B cell (primary cell): ENCODE results near the gene ANP32A. TPM values are rescaled to one million over a fixed set of nuclear protein-coding genes. Genes with fewer than 3 reads are reported as not detected.

Experiments used
- ATAC-seq: fragments of 200-7000 bp; cut with Tn5 transposase; one replicate; pipeline ENCODE4 v1.10.0; 2021; ENCODE audit warnings: low read depth, mild to moderate bottlenecking, moderate number of reproducible peaks, moderate library complexity
- CTCF ChIA-PET: fragments of 350-600 bp; sonication (Branson Sonifier 250); formaldehyde crosslinking; loops from one replicate; lab custom pipeline; 2021; ENCODE audit warnings: antibody characterized with exemption, inconsistent platforms; lab: Charles Lee
- POLR2A ChIA-PET: fragments of 350-600 bp; sonication (Branson Sonifier 250); formaldehyde crosslinking; loops from one replicate; lab custom pipeline; 2021; ENCODE audit warnings: antibody characterized with exemption; lab: Charles Lee
- DNase-seq: peaks from one replicate; pipeline ENCODE4 v3.0.0; 2013
- H2AFZ ChIP-seq: 2 replicates; pipeline ENCODE4 v1.6.1; 2012; ENCODE audit warnings: mild to moderate bottlenecking, low read depth, low read length; ENCODE audit not compliant: insufficient read depth, poor library complexity, severe bottlenecking
- H3K27ac ChIP-seq, 2 donors: 1 replicate in 1 of 2; 2 replicates in 1 of 2; pipeline ENCODE4 v1.5.1; 2012 to 2013; ENCODE audit warnings: low read length in 2 of 2, mild to moderate bottlenecking in 2 of 2, moderate library complexity in 1 of 2
- H3K27me3 ChIP-seq, 4 experiments: fragments of 200-600 bp in 1 of 4; sonication (generic) in 1 of 4; replicated peaks in 1 of 4; 1 replicate in 2 of 4; 2 replicates in 2 of 4; pipeline versions ENCODE4 v1.6.1 to v1.7.0; 2013 to 2016; ENCODE audit warnings: low read length in 3 of 4, mild to moderate bottlenecking in 2 of 4, mixed read lengths in 1 of 4, moderate library complexity in 1 of 4; ENCODE audit not compliant: insufficient read depth in 4 of 4, control insufficient read depth in 3 of 4; ENCODE audit errors: control extremely low read depth in 1 of 4
- H3K36me3 ChIP-seq, 2 experiments: replicated peaks in 1 of 2; 1 replicate in 1 of 2; 2 replicates in 1 of 2; pipeline versions ENCODE4 v1.6.1 to v1.7.1; 2013; ENCODE audit warnings: low read length in 1 of 2; ENCODE audit not compliant: insufficient read depth in 2 of 2, control insufficient read depth in 1 of 2; ENCODE audit errors: control extremely low read depth in 1 of 2, extremely low read depth in 1 of 2
- H3K4me1 ChIP-seq, 2 donors: fragments of 200-600 bp in 1 of 2; sonication (generic) in 1 of 2; 1 replicate in 1 of 2; 2 replicates in 1 of 2; pipeline versions ENCODE4 v1.5.1 to v1.6.1; 2013 to 2017; ENCODE audit warnings: low read length in 2 of 2; ENCODE audit not compliant: control insufficient read depth in 2 of 2, insufficient read depth in 2 of 2
- H3K4me2 ChIP-seq: replicated peaks from 2 replicates; pipeline ENCODE3; 2012; ENCODE audit warnings: mild to moderate bottlenecking, low read depth, low read length; ENCODE audit not compliant: poor library complexity, severe bottlenecking
- H3K4me3 ChIP-seq, 5 experiments: fragments of 200-600 bp in 1 of 5; sonication (generic) in 1 of 5; 1 replicate in 3 of 5; 2 replicates in 2 of 5; pipeline versions ENCODE4 v1.5.1 to v1.7.0; 2011 to 2016; ENCODE audit warnings: low read length in 4 of 5, mild to moderate bottlenecking in 4 of 5, low read depth in 2 of 5, control low read depth in 1 of 5, moderate library complexity in 1 of 5; ENCODE audit not compliant: insufficient read depth in 1 of 5; ENCODE audit errors: control extremely low read depth in 1 of 5, extremely low read depth in 1 of 5
- H3K79me2 ChIP-seq: fragments of 200-600 bp; sonication (generic); one replicate; pipeline ENCODE4 v1.6.0; 2016; ENCODE audit warnings: low read length; ENCODE audit not compliant: control insufficient read depth, insufficient read depth
- H3K9ac ChIP-seq: fragments of 200-600 bp; sonication (generic); 2 replicates; pipeline ENCODE4 v1.6.1; 2017; ENCODE audit warnings: mild to moderate bottlenecking, low read length, moderate library complexity
- H3K9me3 ChIP-seq, 3 donors: one replicate each; pipeline versions ENCODE4 v1.6.1 to v1.7.1; 2013; ENCODE audit warnings: low read length in 2 of 3; ENCODE audit not compliant: control insufficient read depth in 2 of 3, insufficient read depth in 1 of 3; ENCODE audit errors: control extremely low read depth in 1 of 3
- H4K20me1 ChIP-seq: 2 replicates; pipeline ENCODE4 v1.6.0; 2012; ENCODE audit warnings: mild to moderate bottlenecking, low read length; ENCODE audit not compliant: insufficient read depth, control insufficient read depth, poor library complexity, severe bottlenecking
- H3K27ac Mint-ChIP-seq: one replicate; pipeline ENCODE4 v1.8.0; 2021; ENCODE audit warnings: mixed read lengths
- H3K27me3 Mint-ChIP-seq: one replicate; pipeline ENCODE4 v1.8.0; 2021; ENCODE audit warnings: mixed read lengths
- H3K4me1 Mint-ChIP-seq: one replicate; pipeline ENCODE4 v1.8.0; 2021; ENCODE audit warnings: mixed read lengths
- H3K4me3 Mint-ChIP-seq: one replicate; pipeline ENCODE4 v1.8.0; 2021; ENCODE audit warnings: mixed read lengths
- H3K9me3 Mint-ChIP-seq: one replicate; pipeline ENCODE4 v1.8.0; 2022; ENCODE audit warnings: mixed read lengths; ENCODE audit not compliant: insufficient read depth
- EZH2 ChIP-seq: IDR thresholded peaks from 2 replicates; pipeline ENCODE4 v1.6.1; 2012; ENCODE audit warnings: borderline replicate concordance, low read depth, mild to moderate bottlenecking, moderate library complexity, low read length; ENCODE audit not compliant: insufficient read depth, poor library complexity, severe bottlenecking
- WGBS: methylation state at CpG from one replicate; pipeline ENCODE4 v1.1.5; 2013; ENCODE audit warnings: missing lambda C conversion rate; ENCODE audit not compliant: insufficient coverage; 5-methylcytosine and 5-hydroxymethylcytosine counted together
- intact Hi-C: fragments of 100-400 bp; cut with micrococcal nuclease; formaldehyde crosslinking; loops from one replicate; pipeline ENCODE4 v1.10.0; 2022
- polyA plus RNA-seq: library from polyadenylated mRNA; depleted of rRNA; stranded (reverse); fragments of >200 nt; gene quantifications from 2 replicates; pipeline ENCODE4 v1.2.3, GENCODE V29; 2012
- total RNA-seq, 2 donors: library from RNA; stranded (reverse); fragments of 120-200 nt in 1 of 2; gene quantifications; 1 replicate in 1 of 2; 2 replicates in 1 of 2; pipeline versions ENCODE4 v1.2.3 to v1.2.4, GENCODE V29; 2013 to 2022
- TF ChIP-seq, protein P1 (sequence below): fragments of 200-600 bp; IDR thresholded peaks from one replicate; pipeline ENCODE4 v1.8.0; 2022; ENCODE audit warnings: antibody characterized with exemption, mild to moderate bottlenecking

Gene ANP32A
- total and polyA plus RNA-seq, 2 donors (not counting 1 experiment from before 2014, with no cell fraction given) = 26.4 to 163 TPM

- H3K27ac ChIP-seq = peak overlapping the region in 1 of 2 donors; percentile 18
- H2AFZ ChIP-seq = no peak overlapping the region
- H3K27me3 ChIP-seq = no peaks in the 10 kb centered on the region
- ChIA-PET POLR2A (no interaction called here), CTCF (interaction anchor here (1.4 to 8.8 kb wide), 7 partner anchors 9 to 231 kb away, joined by 3 to 138 read pairs (median 14); partner anchors contain the start of gene ANP32A)
- no peaks in the 10 kb centered on the region for H3K27me3 Mint-ChIP-seq
- 58% methylated on average over 2 of the region's 5 CpGs for WGBS
- intact Hi-C loops = no loop called here
- ATAC-seq = no peak
- TF ChIP-seq, protein P1, sequence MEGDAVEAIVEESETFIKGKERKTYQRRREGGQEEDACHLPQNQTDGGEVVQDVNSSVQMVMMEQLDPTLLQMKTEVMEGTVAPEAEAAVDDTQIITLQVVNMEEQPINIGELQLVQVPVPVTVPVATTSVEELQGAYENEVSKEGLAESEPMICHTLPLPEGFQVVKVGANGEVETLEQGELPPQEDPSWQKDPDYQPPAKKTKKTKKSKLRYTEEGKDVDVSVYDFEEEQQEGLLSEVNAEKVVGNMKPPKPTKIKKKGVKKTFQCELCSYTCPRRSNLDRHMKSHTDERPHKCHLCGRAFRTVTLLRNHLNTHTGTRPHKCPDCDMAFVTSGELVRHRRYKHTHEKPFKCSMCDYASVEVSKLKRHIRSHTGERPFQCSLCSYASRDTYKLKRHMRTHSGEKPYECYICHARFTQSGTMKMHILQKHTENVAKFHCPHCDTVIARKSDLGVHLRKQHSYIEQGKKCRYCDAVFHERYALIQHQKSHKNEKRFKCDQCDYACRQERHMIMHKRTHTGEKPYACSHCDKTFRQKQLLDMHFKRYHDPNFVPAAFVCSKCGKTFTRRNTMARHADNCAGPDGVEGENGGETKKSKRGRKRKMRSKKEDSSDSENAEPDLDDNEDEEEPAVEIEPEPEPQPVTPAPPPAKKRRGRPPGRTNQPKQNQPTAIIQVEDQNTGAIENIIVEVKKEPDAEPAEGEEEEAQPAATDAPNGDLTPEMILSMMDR = no peak
- no peak for TF ChIP-seq EZH2
- H3K4me2 ChIP-seq = no peak overlapping the region
- H3K4me3 ChIP-seq = no peak overlapping the region
- H3K4me1 Mint-ChIP-seq = peaks cover 51% of the 10 kb centered on the region
- peaks cover 60% of the 10 kb centered on the region for H3K79me2 ChIP-seq
- DNase-seq = no peak
- H4K20me1 ChIP-seq = peaks cover 89% of the 10 kb centered on the region
- H3K4me1 ChIP-seq = peaks cover 50 to 53% of the 10 kb centered on the region in 2 donors
- no peaks in the 10 kb centered on the region for H3K9me3 ChIP-seq
- no peak overlapping the region for H3K4me3 Mint-ChIP-seq
- peak overlapping the region; percentile 34 for H3K27ac Mint-ChIP-seq
- H3K9me3 Mint-ChIP-seq = no peaks in the 10 kb centered on the region
- peaks cover 14 to 79% of the 10 kb centered on the region in 2 experiments for H3K36me3 ChIP-seq
- no peak overlapping the region for H3K9ac ChIP-seq
These were observed 35.2 kb downstream of the ANP32A start for GRCh38 chr15:68785541-68785940.

GRCh38 chr15:68784206-68784605 lies 36.5 kb downstream of the ANP32A start:
- H3K79me2 ChIP-seq = peaks cover 47% of the 10 kb centered on the region
- ChIA-PET POLR2A (interaction anchor here (1.5 kb wide), 1 partner anchor 33 kb away, joined by 5 read pairs; no protein-coding TSS in a partner anchor), CTCF (interaction anchor here (0.5 to 8.8 kb wide), 20 partner anchors 10 to 234 kb away, joined by 3 to 138 read pairs (median 4); partner anchors contain the start of gene ANP32A)
- DNase-seq (no peak), ATAC-seq (no peak)
- H2AFZ ChIP-seq = no peak overlapping the region
- no peak overlapping the region for H3K27ac ChIP-seq
- H3K27me3 Mint-ChIP-seq = no peaks in the 10 kb centered on the region
- H3K36me3 ChIP-seq = peaks cover 14 to 84% of the 10 kb centered on the region in 2 experiments
- WGBS = 94% methylated on average over 13 of the region's 13 CpGs
- H3K27ac Mint-ChIP-seq = peak overlapping the region; percentile 56
- H3K4me1 Mint-ChIP-seq = peaks cover 37% of the 10 kb centered on the region
- no peak overlapping the region for H3K4me2 ChIP-seq
- no peaks in the 10 kb centered on the region for H3K9me3 Mint-ChIP-seq
- intact Hi-C loops = no loop called here
- no peak overlapping the region for H3K4me3 ChIP-seq
- H3K4me1 ChIP-seq = peaks cover 37 to 39% of the 10 kb centered on the region in 2 donors
- H3K9me3 ChIP-seq = no peaks in the 10 kb centered on the region
- no peak overlapping the region for H3K9ac ChIP-seq
- H3K27me3 ChIP-seq = no peaks in the 10 kb centered on the region
- H4K20me1 ChIP-seq = peaks cover 76% of the 10 kb centered on the region
- no peak overlapping the region for H3K4me3 Mint-ChIP-seq
- no peak for TF ChIP-seq EZH2
- TF ChIP-seq, protein P1 = no peak
